ENCODE data around the gene SIX3.

SIX3 gene

DNA sequence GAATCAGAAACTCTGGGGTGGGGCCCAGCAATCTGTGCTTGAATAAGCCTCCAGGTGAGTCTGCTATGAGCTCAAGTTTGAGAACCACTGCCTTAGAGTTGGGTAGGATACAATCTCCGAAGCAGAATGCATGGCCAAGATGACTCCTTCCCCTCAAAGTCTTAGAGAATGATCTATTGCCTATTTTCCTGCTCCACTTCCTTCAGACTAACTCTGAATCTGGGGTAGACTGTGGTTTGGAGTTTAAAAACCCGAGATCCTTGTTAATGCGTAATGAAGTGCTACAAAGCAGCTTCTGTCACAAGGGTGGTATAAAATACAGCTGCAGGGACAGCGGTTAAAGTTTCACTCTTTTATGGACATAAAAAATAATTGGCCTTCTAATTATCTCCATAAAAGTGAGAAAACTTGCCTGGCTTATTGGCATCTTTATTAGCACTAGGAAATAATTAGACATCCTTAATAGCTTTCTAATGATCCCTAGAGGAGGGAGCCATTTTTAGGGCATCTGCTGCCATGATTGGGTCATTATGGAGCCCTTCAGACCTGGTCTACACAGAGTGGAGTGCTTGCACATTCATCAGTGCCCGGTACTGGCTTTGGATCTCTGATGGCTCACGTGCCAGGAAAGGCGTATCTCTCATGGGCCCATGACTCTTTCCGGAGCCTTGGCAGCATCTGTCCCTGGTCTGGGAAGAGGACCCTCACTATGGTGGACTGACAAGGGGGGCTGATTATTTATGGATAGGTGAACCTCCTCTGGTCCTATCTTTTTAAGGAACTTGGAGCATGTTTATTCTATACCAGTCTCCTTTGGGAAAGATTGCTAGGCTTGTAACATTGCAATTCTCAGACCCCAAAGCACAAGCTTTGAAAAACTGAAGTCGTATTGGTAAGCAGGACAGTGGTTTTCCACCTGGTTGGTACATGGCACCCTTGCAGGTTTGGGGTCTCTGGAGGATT is 39.5 kb downstream of the SIX3 start:
- no peak for DNase-seq (ENCODE audit: extremely low read depth in 1 of 2, low read depth in 1 of 2)

DNA sequence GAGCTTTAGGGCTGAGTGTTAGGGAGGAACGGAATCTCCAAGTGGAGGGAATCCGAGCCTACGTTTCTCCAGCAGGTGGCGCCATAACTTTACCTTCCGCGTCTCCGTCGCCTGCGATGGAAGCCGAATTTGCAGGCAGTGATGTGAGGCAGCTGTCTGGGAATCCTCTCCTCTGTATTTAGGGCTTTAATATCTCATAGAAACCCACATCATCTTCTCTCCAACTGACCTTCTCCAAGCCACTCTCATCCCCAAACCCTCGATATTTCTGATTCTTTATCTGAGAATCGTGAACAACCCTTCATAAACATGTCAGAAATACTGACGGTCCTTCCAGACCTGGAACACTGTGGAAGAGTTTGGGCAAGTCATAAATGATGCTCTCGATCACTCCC is 40.2 kb downstream of the SIX3 start:
- peak; percentile 11 to 57 for DNase-seq (ENCODE audit: extremely low read depth in 1 of 2, low read depth in 1 of 2)

DNA sequence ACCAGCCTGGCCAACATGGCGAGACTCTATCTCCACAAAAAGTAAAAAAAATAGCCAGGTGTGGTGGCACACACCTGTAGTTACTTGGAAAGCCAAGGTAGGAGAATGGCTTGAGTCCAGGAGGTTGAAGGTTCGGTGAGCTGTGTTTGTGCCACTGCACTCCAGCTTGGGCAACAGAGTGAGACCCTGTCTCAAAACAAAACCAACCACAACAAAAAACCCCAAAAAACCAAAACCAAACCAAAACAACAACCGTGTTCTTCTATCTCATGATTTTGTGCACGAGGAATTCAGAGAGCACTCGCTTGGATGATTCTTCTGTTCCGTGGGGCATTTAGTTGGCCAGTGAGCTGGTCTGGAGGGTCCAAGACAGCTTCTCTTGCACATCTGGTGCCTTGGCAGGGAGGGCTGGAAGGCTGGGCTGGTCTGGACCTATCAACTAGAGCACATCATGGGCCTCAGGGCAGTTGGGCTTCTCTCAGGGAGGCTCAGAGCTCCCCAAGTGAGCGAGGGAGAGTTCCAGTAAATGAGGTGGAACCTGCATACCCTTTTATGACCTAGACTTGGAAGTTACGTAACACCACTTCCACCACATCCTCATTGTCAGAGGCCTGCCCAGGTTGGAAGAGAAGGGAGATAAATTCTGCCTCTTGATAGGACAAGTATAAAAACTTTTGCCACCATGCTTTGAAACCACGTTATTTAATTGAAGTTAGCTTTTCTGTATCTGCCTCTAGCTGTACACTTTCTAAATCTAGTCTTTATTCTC is 42.5 kb downstream of the SIX3 start:
- DNase-seq (ENCODE audit: extremely low read depth in 1 of 2, low read depth in 1 of 2): no peak

DNA sequence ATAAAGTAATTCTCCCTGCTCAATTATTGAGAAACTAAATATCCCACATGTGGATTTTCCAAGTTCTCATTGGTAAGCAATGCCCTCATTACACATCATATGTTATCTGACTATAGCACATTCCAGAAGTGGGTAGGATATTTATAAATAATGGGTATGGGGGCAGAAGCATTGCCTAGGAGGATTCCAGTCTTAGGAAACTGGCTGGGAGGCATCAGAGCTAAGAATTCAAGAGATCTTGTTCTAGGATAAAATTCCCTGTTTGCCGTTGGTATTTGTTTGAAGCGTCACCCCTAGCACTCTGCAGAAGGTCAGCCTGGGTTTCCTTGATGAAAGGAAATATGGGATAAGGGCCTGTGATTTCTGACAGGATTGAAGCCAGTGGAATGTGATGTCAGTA is 47.7 kb downstream of the SIX3 start:
- no peak for DNase-seq (ENCODE audit: extremely low read depth in 1 of 2, low read depth in 1 of 2)

DNA sequence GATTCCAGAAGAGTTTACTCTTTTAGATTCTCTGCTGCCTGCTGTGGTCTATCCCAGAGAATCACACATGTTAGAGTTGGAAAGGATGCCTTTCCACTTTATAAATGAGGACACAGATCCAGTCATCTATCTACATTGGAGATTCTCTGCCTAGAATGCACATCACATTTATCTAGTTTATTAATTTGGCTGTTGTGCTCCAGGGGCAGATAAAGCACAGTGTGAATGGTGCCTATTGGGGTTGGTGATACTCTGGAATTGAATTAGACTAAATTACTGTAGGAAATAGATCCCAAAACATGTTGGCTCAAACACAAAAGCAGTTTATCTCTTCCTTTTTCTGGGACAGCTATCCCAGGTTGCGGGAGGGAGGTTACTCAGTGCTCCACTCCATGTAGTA is 52.9 kb downstream of the SIX3 start:
- DNase-seq (ENCODE audit: extremely low read depth in 1 of 2, low read depth in 1 of 2): no peak
